ENCODE results near the gene RABGAP1. TPM values are rescaled to one million over a fixed set of nuclear protein-coding genes. Genes with fewer than 3 reads are reported as not detected.

The RABGAP1 gene
- total RNA-seq, 1 donor from 2014 or later = 62.0 TPM

DNA sequence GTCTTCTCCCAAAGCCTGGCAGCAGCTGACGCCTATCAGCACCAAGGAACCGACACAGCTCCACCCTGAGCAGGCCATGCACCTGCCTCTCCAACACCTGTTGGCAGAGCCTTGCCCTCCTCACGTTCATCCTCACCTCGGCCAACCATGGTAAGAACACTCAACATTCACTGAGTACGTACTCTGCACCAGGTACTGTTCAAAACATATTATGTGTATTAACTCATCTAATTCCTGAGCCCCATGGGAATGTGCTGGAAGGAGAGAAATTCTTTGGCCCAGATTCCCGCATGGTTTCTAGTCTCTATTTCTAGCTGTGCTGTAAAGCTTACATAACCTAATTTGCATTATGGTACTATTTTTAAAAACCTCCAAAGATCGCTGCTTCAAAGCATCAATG, 178.7 kb downstream of the RABGAP1 start:
- ATAC-seq (peak; percentile 87 to 88), DNase-seq (peak; percentile 66)
- Histone ChIP-seq H3K4me1 (no peaks in the 10 kb centered on the region), H3K27ac (no peak overlapping the region), H3K4me3 (no peak overlapping the region), H3K9me3 (no peaks in the 10 kb centered on the region), H3K27me3 (ENCODE audit: low read depth) (no peaks in the 10 kb centered on the region), H3K36me3 (peaks cover 3% of the 10 kb centered on the region)
- intact Hi-C loops (cut with DNase I) = no loop called here
- TF ChIP-seq, protein P1, sequence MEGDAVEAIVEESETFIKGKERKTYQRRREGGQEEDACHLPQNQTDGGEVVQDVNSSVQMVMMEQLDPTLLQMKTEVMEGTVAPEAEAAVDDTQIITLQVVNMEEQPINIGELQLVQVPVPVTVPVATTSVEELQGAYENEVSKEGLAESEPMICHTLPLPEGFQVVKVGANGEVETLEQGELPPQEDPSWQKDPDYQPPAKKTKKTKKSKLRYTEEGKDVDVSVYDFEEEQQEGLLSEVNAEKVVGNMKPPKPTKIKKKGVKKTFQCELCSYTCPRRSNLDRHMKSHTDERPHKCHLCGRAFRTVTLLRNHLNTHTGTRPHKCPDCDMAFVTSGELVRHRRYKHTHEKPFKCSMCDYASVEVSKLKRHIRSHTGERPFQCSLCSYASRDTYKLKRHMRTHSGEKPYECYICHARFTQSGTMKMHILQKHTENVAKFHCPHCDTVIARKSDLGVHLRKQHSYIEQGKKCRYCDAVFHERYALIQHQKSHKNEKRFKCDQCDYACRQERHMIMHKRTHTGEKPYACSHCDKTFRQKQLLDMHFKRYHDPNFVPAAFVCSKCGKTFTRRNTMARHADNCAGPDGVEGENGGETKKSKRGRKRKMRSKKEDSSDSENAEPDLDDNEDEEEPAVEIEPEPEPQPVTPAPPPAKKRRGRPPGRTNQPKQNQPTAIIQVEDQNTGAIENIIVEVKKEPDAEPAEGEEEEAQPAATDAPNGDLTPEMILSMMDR (IDR thresholded peaks at IDR 0.05) = no peak

DNA sequence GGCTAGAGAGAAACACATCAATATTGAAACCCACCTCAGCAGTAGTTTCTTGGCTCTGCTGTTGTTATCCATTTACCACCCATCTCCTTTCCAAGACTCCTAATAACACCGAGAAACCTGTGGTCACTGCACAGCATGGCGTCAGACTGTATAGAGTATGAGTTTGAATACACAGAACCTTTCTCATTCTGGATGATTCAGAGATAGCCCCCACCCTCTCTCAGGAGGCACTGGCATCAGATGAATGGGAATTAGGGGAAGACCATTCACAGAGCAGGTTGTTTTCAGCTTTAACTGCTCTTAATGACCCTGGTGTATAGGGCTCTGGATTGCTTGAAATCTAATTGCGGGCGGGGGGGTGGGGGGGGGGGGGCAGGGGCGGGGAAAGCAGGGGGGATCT, 179.3 kb downstream of the RABGAP1 start:
- Histone ChIP-seq H3K9me3 (no peaks in the 10 kb centered on the region), H3K4me3 (no peak overlapping the region), H3K27ac (no peak overlapping the region), H3K4me1 (no peaks in the 10 kb centered on the region), H3K27me3 (ENCODE audit: low read depth) (no peaks in the 10 kb centered on the region), H3K36me3 (no peaks in the 10 kb centered on the region)
- TF ChIP-seq, protein P1 (IDR thresholded peaks at IDR 0.05) = no peak
- ATAC-seq = peak in 1 of 2 donors; percentile 10
- intact Hi-C loops (cut with DNase I) = no loop called here
- no peak for DNase-seq

DNA sequence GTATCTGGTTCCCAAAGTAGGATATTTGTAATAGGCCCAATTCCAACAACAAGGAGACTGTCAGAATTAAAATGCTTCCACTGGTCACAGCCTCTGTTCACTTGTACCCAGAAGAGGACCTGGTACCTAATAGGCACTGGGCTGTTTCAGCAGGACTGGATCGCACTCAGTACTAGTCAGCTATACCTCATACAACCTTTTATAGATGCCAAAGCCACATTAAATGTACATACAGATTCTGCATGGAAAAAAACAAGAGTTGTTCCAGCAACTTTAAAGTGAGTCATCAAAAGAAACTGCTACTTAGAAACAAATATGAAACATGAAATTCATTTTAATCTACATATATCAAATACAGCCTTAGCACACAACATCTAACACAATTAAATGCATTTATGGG, 180.1 kb downstream of the RABGAP1 start:
- no peak for ATAC-seq

DNA sequence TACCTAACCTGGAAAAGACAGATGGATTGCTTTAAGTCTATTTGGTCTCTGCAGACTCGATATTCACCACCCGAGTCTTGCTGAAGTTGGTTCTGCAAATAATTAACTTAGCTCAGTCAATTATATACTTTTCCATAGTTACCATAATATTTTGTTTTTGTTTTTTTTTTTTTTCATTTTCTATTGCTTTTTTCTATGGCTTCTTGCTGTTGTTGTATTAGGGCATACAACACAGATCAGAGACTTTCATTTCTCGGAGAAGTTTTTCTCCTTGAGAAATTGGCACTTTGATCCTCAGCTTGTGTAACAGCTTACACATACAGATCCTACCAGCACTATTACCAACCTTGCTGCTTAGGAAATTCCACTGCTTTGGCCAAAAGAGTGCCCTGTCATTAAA, 180.6 kb downstream of the RABGAP1 start:
- H3K27ac ChIP-seq = no peak overlapping the region
- no peak for ATAC-seq
- intact Hi-C loops (cut with DNase I) = no loop called here

More for the DNA sequence above, 180.1 kb downstream of the RABGAP1 start:
- H3K27me3 ChIP-seq (ENCODE audit: low read depth) = no peaks in the 10 kb centered on the region
- H3K36me3 ChIP-seq = peaks cover 2% of the 10 kb centered on the region
- no peak overlapping the region for H3K4me3 ChIP-seq
- TF ChIP-seq, protein P1 (IDR thresholded peaks at IDR 0.05) = no peak
- no peaks in the 10 kb centered on the region for H3K4me1 ChIP-seq
- no peaks in the 10 kb centered on the region for H3K9me3 ChIP-seq
- intact Hi-C loops (cut with DNase I) = no loop called here
- no peak overlapping the region for H3K27ac ChIP-seq
- DNase-seq = no peak

DNA sequence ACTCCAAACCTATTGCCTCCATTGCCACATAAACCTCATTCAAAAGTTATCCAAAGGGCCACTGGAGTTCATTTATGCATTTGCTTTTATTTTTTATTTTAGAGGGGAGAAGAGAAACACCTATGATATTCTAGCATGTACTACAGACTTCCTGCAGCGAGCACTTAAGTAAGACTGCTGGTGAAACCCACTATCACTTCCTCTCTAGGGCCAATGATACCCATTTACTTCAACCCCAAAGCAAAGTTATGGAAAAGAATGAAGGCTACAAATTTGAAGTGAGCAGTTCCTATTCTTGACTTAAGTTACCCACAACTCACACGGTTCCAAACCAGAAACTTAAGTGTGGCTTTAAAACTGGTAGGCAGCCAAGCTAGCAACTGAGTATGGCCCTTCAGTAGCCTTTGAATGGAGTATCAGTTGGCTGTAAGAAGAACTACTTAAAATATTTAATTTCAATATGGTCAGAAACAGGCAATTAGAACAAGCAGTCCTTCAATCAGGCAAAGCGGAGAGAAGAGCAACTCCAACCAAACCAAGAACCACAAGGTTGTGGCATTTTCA, 186.8 kb downstream of the RABGAP1 start:
- peak; percentile 53 to 62 for ATAC-seq
- Histone ChIP-seq H3K27me3 (ENCODE audit: low read depth) (no peaks in the 10 kb centered on the region), H3K4me3 (no peak overlapping the region), H3K9me3 (no peaks in the 10 kb centered on the region), H3K4me1 (no peaks in the 10 kb centered on the region), H3K36me3 (peaks cover 10% of the 10 kb centered on the region), H3K27ac (no peak overlapping the region)
- DNase-seq = no peak
- TF ChIP-seq, protein P1 (IDR thresholded peaks at IDR 0.05) = no peak
- intact Hi-C loops (cut with DNase I) = no loop called here

More for the DNA sequence above, 180.6 kb downstream of the RABGAP1 start:
- Histone ChIP-seq H3K9me3 (no peaks in the 10 kb centered on the region), H3K4me1 (no peaks in the 10 kb centered on the region), H3K27me3 (ENCODE audit: low read depth) (no peaks in the 10 kb centered on the region), H3K36me3 (peaks cover 3% of the 10 kb centered on the region), H3K4me3 (no peak overlapping the region)
- DNase-seq = no peak
- TF ChIP-seq, protein P1 (IDR thresholded peaks at IDR 0.05) = no peak
